GM18511 (cell line): ENCODE measurements around the gene WNT3A.

ENCODE experiments used
- ATAC-seq: cut with Tn5 transposase; IDR thresholded peaks from one replicate; pipeline ENCODE4 v1.9.1; 2021; ENCODE audit warnings: mild to moderate bottlenecking, moderate library complexity; ENCODE audit not compliant: unreplicated experiment

The WNT3A gene

GRCh38 chr1:227999056-227999930 lies 7.5 kb upstream of the WNT3A start:
- peak; percentile 96 for ATAC-seq

- no peak for ATAC-seq
Measured at GRCh38 chr1:228000416-228000815, 6.4 kb upstream of the WNT3A start.

GRCh38 chr1:228000836-228001563 lies 5.8 kb upstream of the WNT3A start:
- no peak for ATAC-seq

GRCh38 chr1:228001738-228002535 lies 4.9 kb upstream of the WNT3A start:
- ATAC-seq, result no peak

GRCh38 chr1:228002792-228003191 lies 4.0 kb upstream of the WNT3A start:
- ATAC-seq, result no peak

GRCh38 chr1:228003461-228004330 lies 3.1 kb upstream of the WNT3A start:
- no peak for ATAC-seq

- no peak for ATAC-seq
Measured at GRCh38 chr1:228004331-228004855, 2.4 kb upstream of the WNT3A start.

GRCh38 chr1:228004856-228005462 lies 1.8 kb upstream of the WNT3A start:
- no peak for ATAC-seq

GRCh38 chr1:228005511-228006033 lies 1.2 kb upstream of the WNT3A start:
- no peak for ATAC-seq

- no peak for ATAC-seq
Measured at GRCh38 chr1:228006034-228006785, 588 bp upstream of the WNT3A start.

- no peak for ATAC-seq
Measured at GRCh38 chr1:228007049-228007800, 427 bp downstream of the WNT3A start.

GRCh38 chr1:228007801-228008341 lies 1.1 kb downstream of the WNT3A start:
- ATAC-seq, result no peak

- no peak for ATAC-seq
Measured at GRCh38 chr1:228008391-228009115, 1.8 kb downstream of the WNT3A start.

GRCh38 chr1:228009116-228009827 lies 2.5 kb downstream of the WNT3A start:
- no peak for ATAC-seq

- peak; percentile 67 for ATAC-seq
Measured at GRCh38 chr1:228009828-228010775, 3.3 kb downstream of the WNT3A start.
